Transverse colon (tissue), 4 donors: ENCODE results near the gene BET1. TPM values are rescaled to one million over a fixed set of nuclear protein-coding genes. Genes with fewer than 3 reads are reported as not detected.

Experiments
- DNase-seq: peaks from one replicate; pipeline ENCODE4 v3.0.0-alpha.2; 2019
- H3K27ac ChIP-seq, 4 donors: fragments of 200-600 bp; sonication (generic); 2 replicates each; pipeline ENCODE4 v1.5.1; 2016 to 2018; ENCODE audit warnings: inconsistent platforms in 4 of 4
- H3K27me3 ChIP-seq: fragments of 200-600 bp; sonication (generic); 2 replicates; pipeline ENCODE4 v1.5.1; 2017; ENCODE audit warnings: inconsistent platforms
- H3K36me3 ChIP-seq, 4 donors: fragments of 200-600 bp; sonication (generic); 2 replicates each; pipeline ENCODE4 v1.5.1; 2017 to 2019; ENCODE audit warnings: inconsistent platforms in 4 of 4
- H3K4me1 ChIP-seq, 4 donors: fragments of 200-600 bp; sonication (generic); 2 replicates each; pipeline ENCODE4 v1.5.1; 2017 to 2020; ENCODE audit warnings: inconsistent platforms in 4 of 4
- H3K4me3 ChIP-seq, 4 donors: fragments of 200-600 bp; sonication (generic); 1 replicate in 1 of 4; 2 replicates in 3 of 4; pipeline versions ENCODE4 v1.5.1 to v1.6.1; 2017 to 2019; ENCODE audit warnings: inconsistent platforms in 4 of 4
- H3K9me3 ChIP-seq, 2 donors: fragments of 200-600 bp; sonication (generic); 2 replicates each; pipeline ENCODE4 v1.5.1; 2017 to 2019; ENCODE audit warnings: inconsistent platforms in 2 of 2
- CTCF ChIP-seq, 5 experiments: fragments of 200-600 bp in 3 of 5; fragments of 450-650 bp in 2 of 5; sonication (generic) in 3 of 5; IDR thresholded peaks; 1 replicate in 2 of 5; 2 replicates in 3 of 5; pipeline ENCODE4 v1.5.1; 2016 to 2017; ENCODE audit warnings: antibody characterized with exemption in 5 of 5, inconsistent platforms in 3 of 5, mild to moderate bottlenecking in 2 of 5, moderate library complexity in 1 of 5
- EP300 ChIP-seq: sonication (generic); formaldehyde crosslinking; IDR thresholded peaks from one replicate; pipeline ENCODE4 v1.6.1; 2017; ENCODE audit warnings: antibody characterized with exemption, low read depth
- POLR2A ChIP-seq: fragments of 450-650 bp; IDR thresholded peaks from one replicate; pipeline ENCODE4 v1.6.1; 2016; ENCODE audit warnings: antibody characterized with exemption, mild to moderate bottlenecking, moderate library complexity
- POLR2AphosphoS5 ChIP-seq, 3 donors: sonication (generic); formaldehyde crosslinking; IDR thresholded peaks; one replicate each; pipeline ENCODE4 v1.6.1; 2016; ENCODE audit warnings: antibody characterized with exemption in 3 of 3
- WGBS, 2 donors: methylation state at CpG; one replicate each; pipeline ENCODE4 v1.1.5; 2018; ENCODE audit warnings: low coverage in 1 of 2; 5-methylcytosine and 5-hydroxymethylcytosine counted together
- in situ Hi-C, 4 donors: fragments of 200-750 bp; cut with MboI; loops; one replicate each; pipeline versions ENCODE4 v1.15.0 to v1.15.1; 2017; ENCODE audit warnings: low sequenced_read_pairs in 3 of 4, low pct_ligation_motif_present in 1 of 4, low pct_unique_long_range_greater_than_20kb in 1 of 4
- intact Hi-C: fragments of 100-400 bp; cut with DNase I; formaldehyde crosslinking; loops from one replicate; pipeline ENCODE4 v1.15.1; 2023; ENCODE audit warnings: low total_unique reads
- total RNA-seq, 4 donors: library from RNA; depleted of rRNA; stranded (reverse); fragments of >200 nt; gene quantifications; one replicate each; pipeline ENCODE4 v1.1.0, GENCODE V29; 2016

BET1 gene
- total RNA-seq, 4 donors from 2014 or later: 15.7 to 28.9 (median 21.2) TPM

DNA sequence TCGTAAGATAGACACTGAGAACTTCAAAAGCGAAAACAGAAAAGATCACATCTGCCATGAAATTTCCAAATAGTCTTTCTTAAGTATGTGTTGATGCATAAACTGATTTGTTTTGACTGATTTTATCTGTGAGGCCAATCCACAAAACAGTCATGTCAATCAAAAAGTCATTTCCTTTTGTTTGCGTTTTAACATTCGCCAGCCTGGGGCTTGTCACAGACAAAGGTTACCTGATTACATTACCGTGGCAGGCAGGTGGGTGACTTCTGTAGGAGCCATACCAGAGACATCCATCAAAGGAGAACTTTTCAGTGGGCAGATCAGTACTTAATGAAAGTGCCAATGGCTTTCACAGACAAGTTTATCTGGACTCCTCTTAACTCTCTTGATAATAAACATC lies 45.5 kb upstream of the BET1 start:
- TF ChIP-seq POLR2AphosphoS5 (IDR thresholded peaks at IDR 0.05) (no peak), CTCF (IDR thresholded peaks at IDR 0.05) (no peak), EP300 (no peak), POLR2A (no peak)
- Histone ChIP-seq H3K27ac (no peak overlapping the region), H3K27me3 (no peaks in the 10 kb centered on the region), H3K4me3 (no peak overlapping the region), H3K36me3 (no peaks in the 10 kb centered on the region), H3K9me3 (no peaks in the 10 kb centered on the region), H3K4me1 (no peaks in the 10 kb centered on the region)
- intact Hi-C loops: no loop called here
- DNase-seq: no peak
- 40 to 58% methylated on average over 4 to 5 of the region's 5 CpGs for WGBS, 2 donors
- in situ Hi-C loops: no loop called here

- no peaks in the 10 kb centered on the region for H3K27me3 ChIP-seq
- H3K4me1 ChIP-seq: no peaks in the 10 kb centered on the region
- H3K27ac ChIP-seq: no peak overlapping the region
- intact Hi-C loops: no loop called here
- H3K36me3 ChIP-seq: no peaks in the 10 kb centered on the region
- no peak for TF ChIP-seq CTCF (IDR thresholded peaks at IDR 0.05)
- TF ChIP-seq EP300: no peak
- TF ChIP-seq POLR2AphosphoS5 (IDR thresholded peaks at IDR 0.05): no peak
- no peak for TF ChIP-seq POLR2A
- WGBS, 2 donors: 77 to 93% methylated on average over 2 of the region's 2 CpGs
- DNase-seq: no peak
- no peak overlapping the region for H3K4me3 ChIP-seq
- no peaks in the 10 kb centered on the region for H3K9me3 ChIP-seq
- in situ Hi-C loops: no loop called here
Observed at GRCh38 chr7:94048755-94049154, 44.6 kb upstream of the BET1 start.

DNA sequence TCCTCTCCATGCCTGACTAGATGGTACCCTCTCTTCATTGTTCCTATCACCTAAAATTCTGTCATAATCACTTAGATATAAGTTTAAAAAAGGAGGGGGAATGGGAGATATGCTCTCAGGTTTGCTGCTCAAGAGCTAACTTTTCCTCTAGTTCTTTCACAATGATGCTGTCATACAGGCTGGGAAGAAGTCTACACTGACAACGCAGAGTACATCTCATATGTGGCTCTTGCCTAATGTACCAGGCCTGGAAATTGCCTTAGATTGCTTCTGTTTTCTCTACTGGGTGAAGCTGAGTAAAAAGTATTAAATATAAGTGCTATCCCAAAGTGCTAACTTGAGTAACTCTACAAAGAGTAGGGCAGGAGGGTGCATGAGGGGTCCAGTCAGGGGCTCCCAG lies 43.8 kb upstream of the BET1 start:
- 73% methylated on average over 1 of the region's 1 CpG; no CpG with 5 or more reads in 1 of the 2 donors for WGBS, 2 donors
- intact Hi-C loops: no loop called here
- in situ Hi-C loops: no loop called here
- no peaks in the 10 kb centered on the region for H3K27me3 ChIP-seq
- H3K36me3 ChIP-seq: no peaks in the 10 kb centered on the region
- H3K4me1 ChIP-seq: no peaks in the 10 kb centered on the region
- TF ChIP-seq POLR2A: no peak
- no peak for TF ChIP-seq POLR2AphosphoS5 (IDR thresholded peaks at IDR 0.05)
- TF ChIP-seq EP300: no peak
- TF ChIP-seq CTCF (IDR thresholded peaks at IDR 0.05): no peak
- no peak overlapping the region for H3K4me3 ChIP-seq
- no peak overlapping the region for H3K27ac ChIP-seq
- no peaks in the 10 kb centered on the region for H3K9me3 ChIP-seq
- DNase-seq: no peak

- DNase-seq: no peak
Observed at GRCh38 chr7:94045581-94045980, 41.4 kb upstream of the BET1 start.

DNA sequence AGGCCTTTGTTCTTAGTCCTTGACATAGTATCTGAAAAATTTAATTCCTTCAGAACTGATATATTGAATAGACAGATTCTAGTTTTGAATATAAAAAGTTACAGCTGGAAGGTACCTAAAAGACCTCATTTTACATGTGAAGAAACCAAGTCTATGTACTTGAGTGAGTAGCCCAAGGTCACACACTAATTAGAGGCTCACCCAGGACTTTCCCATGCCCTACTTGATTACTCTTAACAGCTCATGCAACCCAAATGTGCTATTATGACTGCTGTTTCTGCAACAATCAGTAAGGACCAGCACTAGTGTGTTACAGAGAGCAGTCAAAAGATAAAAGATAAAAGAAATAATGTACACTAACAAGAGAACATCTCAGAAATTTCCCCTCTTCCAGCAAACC lies 40.7 kb upstream of the BET1 start:
- Histone ChIP-seq H3K36me3 (no peaks in the 10 kb centered on the region), H3K4me3 (no peak overlapping the region), H3K9me3 (no peaks in the 10 kb centered on the region), H3K4me1 (no peaks in the 10 kb centered on the region), H3K27me3 (no peaks in the 10 kb centered on the region), H3K27ac (no peak overlapping the region)
- no peak for TF ChIP-seq EP300
- TF ChIP-seq CTCF (IDR thresholded peaks at IDR 0.05): no peak
- TF ChIP-seq POLR2A: no peak
- no peak for TF ChIP-seq POLR2AphosphoS5 (IDR thresholded peaks at IDR 0.05)
- in situ Hi-C loops (no loop called here), intact Hi-C loops (no loop called here)
- no peak for DNase-seq

More at GRCh38 chr7:94045581-94045980, 41.4 kb upstream of the BET1 start:
- TF ChIP-seq POLR2AphosphoS5 (IDR thresholded peaks at IDR 0.05) (no peak), POLR2A (no peak)
- no peaks in the 10 kb centered on the region for H3K9me3 ChIP-seq
- H3K4me3 ChIP-seq: no peak overlapping the region
- no peaks in the 10 kb centered on the region for H3K36me3 ChIP-seq
- H3K4me1 ChIP-seq: no peaks in the 10 kb centered on the region
- no peak overlapping the region for H3K27ac ChIP-seq
- intact Hi-C loops: no loop called here
- H3K27me3 ChIP-seq: no peaks in the 10 kb centered on the region
- in situ Hi-C loops: no loop called here
- WGBS, 2 donors: 29 to 100% methylated on average over 2 of the region's 2 CpGs
